ENCODE measurements around the gene MCM7. TPM values are rescaled to one million over a fixed set of nuclear protein-coding genes. Genes with fewer than 3 reads are reported as not detected.

MCM7 gene
- total and polyA plus RNA-seq, 10 of the 15 experiments (the other 5 are each of a cell fraction or from before 2014, with no cell fraction given): 183 to 383 (median 244) TPM

- no TSS peak for BruUV-seq (replicated peaks)
- no peak overlapping the region for H2AFZ ChIP-seq (ENCODE audit: control insufficient read depth, low read depth, low read length)
- ChIA-PET POLR2A (interaction anchor here (1.0 kb wide), 1 partner anchor 12 kb away, joined by 3 read pairs; no protein-coding TSS in a partner anchor), CTCF (interaction anchor here (0.6 to 1.3 kb wide), 4 partner anchors 12 to 206 kb away, joined by 3 to 5 read pairs (median 4); no protein-coding TSS in a partner anchor), SMC1A (ENCODE audit: uncharacterized antibody, unreplicated experiment) (interaction anchor here (1.2 kb wide), 1 partner anchor 17 kb away, joined by 3 read pairs; no protein-coding TSS in a partner anchor), RAD21 (ENCODE audit: unreplicated experiment) (no interaction called here)
- ATAC-seq: no peak
- peaks cover 29% of the 10 kb centered on the region; the same call in 2 of the 3 replicates for H3K9me3 ChIP-seq (replicated peaks; ENCODE audit: control insufficient read depth, insufficient read depth, low read length)
- no peak overlapping the region for H3K9ac ChIP-seq (ENCODE audit: control insufficient read depth, insufficient read depth, low read length)
- no peak for DNase-seq (ENCODE audit: low read depth, low spot score)
- intact Hi-C loops (cut with micrococcal nuclease; ENCODE audit: unreplicated experiment) (no loop called here), in situ Hi-C loops (cut with MboI) (no loop called here)
- FAIRE-seq: no peak
- no peak overlapping the region for H3K4me3 ChIP-seq
- 98% methylated on average over 6 of the region's 6 CpGs for WGBS (ENCODE audit: insufficient coverage, insufficient replicate concordance, low lambda C conversion rate, missing lambda C conversion rate)
- H3K27ac ChIP-seq (ENCODE audit: control insufficient read depth, insufficient read depth): no peak overlapping the region
- H3K36me3 ChIP-seq (ENCODE audit: control insufficient read depth in 2 of 2, insufficient read depth in 2 of 2, low read length in 1 of 2): peaks cover 28 to 56% of the 10 kb centered on the region in 2 experiments
- H3K27me3 ChIP-seq (replicated peaks in 1 of 2; ENCODE audit: control insufficient read depth in 2 of 2, insufficient read depth in 2 of 2, low read length in 1 of 2): no peaks in the 10 kb centered on the region
- H4K20me1 ChIP-seq (ENCODE audit: control insufficient read depth, insufficient read depth): no peaks in the 10 kb centered on the region
- TF ChIP-seq NR2F1 (conservative IDR thresholded peaks at IDR 0.05): no peak
- TF ChIP-seq PKNOX1 (IDR thresholded peaks at IDR 0.05): no peak
- no peak for TF ChIP-seq PBX3 (IDR thresholded peaks at IDR 0.05; ENCODE audit: insufficient replicate concordance, low read depth, low read length)
- TF ChIP-seq HCFC1 (IDR thresholded peaks at IDR 0.05; ENCODE audit: low read length): no peak
- no peak for TF ChIP-seq NBN (IDR thresholded peaks at IDR 0.05)
- TF ChIP-seq CREB1 (IDR thresholded peaks at IDR 0.05; ENCODE audit: low read depth): no peak
- no peaks in the 10 kb centered on the region for H3K4me1 ChIP-seq (ENCODE audit: control insufficient read depth, insufficient read depth, low read length)
- H3K4me2 ChIP-seq (ENCODE audit: control insufficient read depth, insufficient read depth): no peak overlapping the region
- peaks cover 26% of the 10 kb centered on the region for H3K79me2 ChIP-seq (ENCODE audit: control insufficient read depth, insufficient read depth, low read length)
These were observed 25.8 kb downstream of the MCM7 start for GRCh38 chr7:100075418-100075817.
